HG03457 (cell line): ENCODE data around the gene C1QTNF9.
"Not testable (repeated sequence)": the region's sequence is repeated elsewhere in the genome, so short reads cannot be mapped to it uniquely, and the experiment has no call there.

Experiments used
- ATAC-seq: cut with Tn5 transposase; IDR thresholded peaks from one replicate; pipeline ENCODE4 v1.9.1; 2021; ENCODE audit warnings: moderate number of reproducible peaks; ENCODE audit not compliant: unreplicated experiment

C1QTNF9 gene, protein sequence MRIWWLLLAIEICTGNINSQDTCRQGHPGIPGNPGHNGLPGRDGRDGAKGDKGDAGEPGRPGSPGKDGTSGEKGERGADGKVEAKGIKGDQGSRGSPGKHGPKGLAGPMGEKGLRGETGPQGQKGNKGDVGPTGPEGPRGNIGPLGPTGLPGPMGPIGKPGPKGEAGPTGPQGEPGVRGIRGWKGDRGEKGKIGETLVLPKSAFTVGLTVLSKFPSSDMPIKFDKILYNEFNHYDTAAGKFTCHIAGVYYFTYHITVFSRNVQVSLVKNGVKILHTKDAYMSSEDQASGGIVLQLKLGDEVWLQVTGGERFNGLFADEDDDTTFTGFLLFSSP

DNA sequence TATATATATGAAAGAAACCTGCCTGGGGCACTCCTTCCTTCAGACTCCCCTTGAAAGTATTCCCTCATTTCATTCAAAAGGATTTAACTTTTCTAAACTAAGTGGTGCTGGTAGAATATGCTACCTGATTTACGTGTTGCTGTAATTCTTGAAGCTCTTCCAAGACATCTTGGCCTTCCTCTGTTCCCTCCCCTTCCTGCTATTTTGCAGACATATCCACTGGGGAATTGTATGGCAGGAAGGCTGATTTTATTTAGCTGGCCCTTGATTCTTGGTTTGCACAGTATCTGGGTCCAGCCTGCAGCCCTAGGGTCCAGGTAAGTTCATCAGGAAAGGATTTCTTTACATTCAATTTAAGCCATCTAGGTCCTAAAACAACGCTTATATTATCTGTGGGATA, at the start of gene C1QTNF9:
C1QTNF9 (plus strand) TSS at position 281 of the 400 bp plus-strand sequence. CDS start 6,424 bp downstream, outside the sequence.
- not testable (repeated sequence) for ATAC-seq

DNA sequence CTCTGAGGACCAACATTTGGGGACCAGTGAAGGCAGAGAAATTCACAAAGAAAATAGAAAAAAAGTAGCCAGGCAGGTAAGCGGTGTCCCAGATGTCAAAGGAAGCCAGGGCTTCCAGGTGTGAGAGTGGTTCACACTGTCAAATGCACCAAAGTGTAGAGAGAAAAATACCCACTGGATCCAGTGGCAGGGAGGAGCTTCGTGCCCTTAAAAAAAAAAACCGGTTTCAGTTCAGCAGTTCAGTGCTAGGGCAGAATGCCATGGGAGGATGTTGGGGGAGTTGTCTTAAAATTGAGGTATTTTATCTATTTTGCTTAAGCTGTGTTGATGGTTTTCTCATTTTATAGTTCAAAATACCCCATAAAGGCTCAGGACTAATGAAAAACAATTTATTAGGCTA, 47.8 kb upstream of the C1QTNF9 start:
- ATAC-seq, result no peak

DNA sequence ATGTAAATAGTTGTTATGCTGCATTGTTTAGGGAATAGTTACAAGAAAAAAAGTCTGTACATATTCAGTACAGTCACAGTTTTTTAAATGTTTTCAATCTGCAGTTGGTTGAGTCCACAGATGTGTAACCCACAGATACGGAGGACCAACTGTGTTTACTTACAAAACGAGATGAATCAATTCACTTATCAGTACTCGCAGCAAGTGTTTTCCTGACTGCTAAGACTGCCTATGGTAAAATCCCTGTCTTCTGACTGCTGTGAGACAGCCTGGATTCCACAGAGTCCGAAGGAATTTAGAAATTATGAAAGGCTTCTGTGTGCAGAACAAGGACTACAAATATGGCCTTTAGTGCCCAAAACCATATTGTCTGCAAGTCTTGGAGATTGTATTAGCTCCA, 45.7 kb upstream of the C1QTNF9 start:
- no peak for ATAC-seq

DNA sequence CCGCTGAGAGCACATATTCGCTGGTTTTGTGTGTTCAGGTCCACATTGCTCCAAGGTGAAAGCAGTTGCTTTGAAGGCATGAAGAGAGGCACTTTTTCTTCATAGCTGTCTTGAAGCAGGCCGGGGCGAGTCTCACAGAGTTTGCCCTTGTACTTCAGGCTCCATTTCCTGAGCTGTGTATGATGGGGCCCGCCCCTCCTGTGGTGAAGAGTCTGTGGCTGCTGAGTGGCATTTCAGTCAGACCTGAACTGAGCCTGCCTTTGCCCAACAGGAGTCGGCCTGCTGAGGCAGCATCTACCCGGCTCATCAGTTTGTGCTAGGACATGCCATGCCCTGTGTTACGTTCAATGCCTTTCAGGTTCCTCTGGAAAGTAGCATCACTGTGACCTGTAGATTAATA, 44.4 kb upstream of the C1QTNF9 start:
- ATAC-seq, result no peak

DNA sequence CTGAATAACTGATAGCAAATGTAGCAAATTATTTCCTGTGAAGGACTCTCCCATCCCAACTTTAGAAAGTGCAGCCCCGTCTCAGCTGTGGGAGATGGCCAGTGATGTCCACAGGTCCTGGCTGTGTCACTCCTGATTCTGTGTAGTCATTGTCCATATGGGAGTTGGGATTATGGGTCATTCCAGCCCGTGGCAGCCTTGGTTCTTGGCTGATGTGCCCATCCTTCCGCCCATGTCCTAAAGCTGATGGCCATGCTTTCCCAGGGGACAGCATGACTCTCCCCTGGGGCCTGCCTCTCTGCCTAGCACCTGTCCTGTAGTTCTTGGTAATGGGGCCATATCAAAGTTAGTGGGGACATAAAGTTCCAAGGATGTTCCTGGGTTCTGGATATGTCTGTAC, 43.9 kb upstream of the C1QTNF9 start:
- ATAC-seq, result no peak

DNA sequence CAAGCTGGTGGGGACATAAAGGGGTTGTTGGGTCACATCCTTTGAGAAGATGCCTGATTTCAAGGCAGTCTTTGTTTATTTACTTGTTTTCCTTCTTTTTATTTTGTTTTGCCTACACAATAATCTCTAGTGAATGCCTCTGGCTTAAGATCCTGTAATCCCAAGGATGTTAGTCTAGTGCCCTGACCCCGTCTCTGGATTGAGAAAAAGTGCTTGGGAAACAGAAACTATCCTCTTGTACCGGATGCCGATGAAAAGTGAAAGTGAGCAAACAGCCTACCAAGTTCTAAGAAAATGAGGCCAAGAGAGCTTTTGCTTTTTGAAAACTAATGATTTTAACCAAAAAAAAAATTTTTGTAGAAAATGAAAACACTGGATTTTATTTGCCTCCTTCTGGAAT, 42.1 kb upstream of the C1QTNF9 start:
- ATAC-seq, result no peak

DNA sequence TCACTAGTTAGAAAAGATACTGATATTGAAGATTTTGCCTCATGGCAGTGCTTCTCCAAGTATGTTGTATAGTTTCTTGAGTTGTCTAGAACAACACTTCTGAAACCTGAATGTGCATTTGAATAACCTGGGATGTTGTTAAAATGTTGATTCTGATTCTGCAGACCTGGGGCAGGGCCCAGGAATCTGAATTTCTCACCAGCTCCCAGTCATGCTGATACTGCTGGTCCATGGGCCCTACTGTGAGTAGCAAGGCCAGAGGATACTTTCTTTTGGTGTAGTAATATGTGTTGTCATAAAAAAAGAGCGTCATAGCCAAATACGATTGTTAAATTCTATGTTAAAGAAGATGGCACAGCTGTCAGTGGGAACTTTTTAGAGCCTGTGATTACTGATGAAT, 41.6 kb upstream of the C1QTNF9 start:
- ATAC-seq, result no peak

DNA sequence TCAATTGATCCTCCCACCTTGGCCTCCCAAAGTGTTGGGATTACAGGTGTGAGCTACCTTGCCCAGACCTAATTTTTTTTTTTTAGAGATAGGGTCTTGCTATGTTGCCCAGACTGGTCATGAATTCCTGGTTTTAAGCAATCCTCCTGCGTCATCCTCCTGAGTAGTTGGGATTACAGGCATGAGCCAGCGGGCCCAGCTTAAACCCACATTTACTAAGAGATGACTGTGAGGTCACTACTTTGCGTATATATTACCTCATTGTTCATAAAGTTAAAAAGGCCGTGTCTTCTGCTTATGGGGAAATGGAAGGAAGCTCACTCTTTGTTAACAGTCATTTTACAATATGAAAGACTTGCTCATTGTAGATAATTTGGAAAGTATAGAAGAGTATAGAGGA, 39.6 kb upstream of the C1QTNF9 start:
- ATAC-seq, result no peak

DNA sequence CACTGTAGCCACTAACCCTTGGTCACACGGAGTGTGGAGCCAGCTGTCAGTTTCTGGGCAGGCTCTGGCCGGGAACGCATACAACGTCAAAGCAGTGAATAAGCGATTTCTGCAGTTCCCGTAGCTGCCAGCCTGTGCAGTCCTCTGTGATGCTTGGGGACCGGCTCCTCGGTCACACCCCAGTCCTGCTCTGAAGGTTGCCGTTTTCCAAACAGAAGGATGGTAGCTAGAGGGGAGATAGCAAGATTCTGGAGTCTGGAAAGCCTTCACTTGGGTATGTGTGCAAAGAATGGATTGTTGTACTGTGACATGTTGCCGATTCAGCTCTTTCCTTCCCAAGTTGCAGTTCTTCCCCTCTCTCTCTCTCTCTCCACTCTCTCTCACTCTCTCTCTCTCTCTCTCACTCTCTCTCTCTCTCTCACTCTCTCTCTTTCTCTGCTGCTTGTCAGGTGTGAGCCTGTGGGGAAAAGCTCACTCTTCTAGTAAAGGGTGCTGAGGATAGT, 38.7 kb upstream of the C1QTNF9 start:
- peak; percentile 39 for ATAC-seq

DNA sequence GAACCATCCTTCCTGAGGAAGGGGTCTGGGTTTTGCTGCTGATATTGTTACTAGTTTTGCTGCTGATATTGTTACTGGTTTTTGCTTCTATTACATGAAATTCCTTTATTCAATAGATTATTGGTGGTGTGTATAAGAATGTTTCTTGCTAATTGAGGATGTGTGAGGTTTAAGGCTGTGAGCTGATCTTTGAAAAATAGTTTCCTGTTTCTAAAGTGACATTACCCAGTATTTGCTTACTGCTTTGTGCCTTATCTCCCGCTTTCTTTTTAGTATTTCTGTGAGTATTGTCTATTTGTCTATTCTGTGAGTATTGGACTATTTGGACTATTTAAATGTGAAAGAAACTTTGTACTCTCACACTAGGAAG, 38.2 kb upstream of the C1QTNF9 start:
- ATAC-seq, result no peak

DNA sequence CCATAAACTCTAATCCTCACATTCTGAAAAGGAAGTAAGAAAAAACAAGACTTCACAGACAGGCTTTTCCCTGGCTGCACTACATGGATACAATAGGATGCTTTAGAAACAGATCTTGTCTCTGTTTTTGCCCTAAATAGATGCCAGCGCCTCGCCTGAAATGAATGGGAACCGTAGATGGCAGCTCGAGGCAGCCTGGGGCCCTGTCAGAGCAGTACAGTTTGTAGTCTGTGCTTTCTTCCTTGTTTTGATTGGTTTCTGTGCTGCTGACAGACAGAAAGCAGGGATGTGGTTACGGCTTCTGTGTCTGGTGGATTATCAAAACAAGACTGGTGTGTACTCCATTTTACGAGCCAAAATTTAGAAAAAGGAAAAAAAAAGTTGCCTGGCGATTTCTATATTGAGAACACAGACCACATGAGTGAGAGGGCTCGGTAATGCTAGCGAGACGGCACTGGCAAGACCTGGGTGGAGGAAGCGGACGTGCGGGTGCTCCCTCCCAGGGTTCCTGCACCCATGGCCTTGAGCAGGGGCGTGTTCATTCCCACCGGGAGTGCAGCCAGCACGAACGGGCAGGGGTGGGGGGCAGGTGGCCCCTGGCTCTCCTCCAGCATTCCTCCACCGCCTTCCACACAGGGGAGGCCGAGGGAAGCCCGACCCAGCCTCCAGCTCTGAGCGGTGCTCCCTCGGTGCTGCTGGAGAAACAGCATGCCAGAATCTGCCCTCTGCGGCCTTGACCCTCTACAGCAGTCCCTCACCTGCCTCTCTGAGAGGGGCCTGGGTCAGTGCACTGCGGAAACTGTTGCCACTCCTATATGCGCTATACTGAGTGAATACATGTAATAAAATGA, 37.6 kb upstream of the C1QTNF9 start:
- ATAC-seq, result peak; percentile 35

DNA sequence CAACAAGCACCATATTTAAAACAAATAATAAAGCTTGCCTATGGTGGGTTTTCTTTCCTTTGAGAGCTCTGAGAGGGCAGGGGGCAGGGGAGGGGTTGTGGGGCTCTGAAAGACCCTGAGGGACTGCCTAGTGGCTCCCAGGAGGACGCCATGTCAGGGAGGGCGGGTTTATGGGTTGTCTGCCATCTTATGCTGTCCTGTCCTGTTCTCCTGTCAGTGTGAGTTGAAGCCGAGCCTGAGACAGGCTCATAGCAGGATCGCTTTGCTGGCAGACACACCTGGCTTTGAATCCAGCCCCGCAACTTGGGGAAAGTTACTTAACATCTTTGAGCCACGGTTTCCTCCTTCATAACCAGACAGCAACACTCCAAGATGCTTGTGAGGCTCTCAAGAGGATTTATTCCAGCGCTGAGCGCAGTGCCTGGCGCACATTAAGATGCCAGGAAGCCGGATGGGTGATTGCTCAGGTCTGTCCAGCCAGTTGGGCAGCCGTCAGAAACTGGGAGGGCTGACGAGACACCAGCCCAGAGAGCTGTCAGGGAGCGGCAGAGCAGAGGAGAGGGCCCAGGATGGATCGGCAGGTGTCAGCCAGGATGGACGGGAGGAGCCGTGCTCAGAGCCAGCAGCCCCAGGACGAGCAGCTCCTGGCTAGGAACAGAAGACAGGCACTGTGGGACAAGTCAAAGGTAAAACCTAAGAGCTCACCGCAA, 36.8 kb upstream of the C1QTNF9 start:
- ATAC-seq, result no peak

DNA sequence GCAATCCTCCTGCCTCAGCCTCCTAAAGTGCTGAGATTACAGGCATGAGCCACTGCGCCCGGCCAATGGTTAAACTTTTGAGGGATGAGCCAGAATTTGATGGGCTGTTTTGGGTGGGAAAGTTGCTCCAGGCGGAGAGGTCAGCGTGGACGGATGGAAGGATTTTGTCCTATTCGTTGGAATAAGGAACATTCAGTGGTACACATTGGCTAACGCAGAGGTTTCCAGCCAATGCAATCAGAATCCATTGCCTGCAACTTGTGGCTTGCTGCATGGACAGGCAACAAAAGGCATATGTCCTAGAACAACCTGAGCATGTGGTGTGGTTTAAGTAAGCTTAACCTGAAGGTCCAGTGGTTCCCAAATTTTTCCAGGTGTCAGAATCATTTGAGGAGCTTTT, 35.5 kb upstream of the C1QTNF9 start:
- ATAC-seq, result no peak

DNA sequence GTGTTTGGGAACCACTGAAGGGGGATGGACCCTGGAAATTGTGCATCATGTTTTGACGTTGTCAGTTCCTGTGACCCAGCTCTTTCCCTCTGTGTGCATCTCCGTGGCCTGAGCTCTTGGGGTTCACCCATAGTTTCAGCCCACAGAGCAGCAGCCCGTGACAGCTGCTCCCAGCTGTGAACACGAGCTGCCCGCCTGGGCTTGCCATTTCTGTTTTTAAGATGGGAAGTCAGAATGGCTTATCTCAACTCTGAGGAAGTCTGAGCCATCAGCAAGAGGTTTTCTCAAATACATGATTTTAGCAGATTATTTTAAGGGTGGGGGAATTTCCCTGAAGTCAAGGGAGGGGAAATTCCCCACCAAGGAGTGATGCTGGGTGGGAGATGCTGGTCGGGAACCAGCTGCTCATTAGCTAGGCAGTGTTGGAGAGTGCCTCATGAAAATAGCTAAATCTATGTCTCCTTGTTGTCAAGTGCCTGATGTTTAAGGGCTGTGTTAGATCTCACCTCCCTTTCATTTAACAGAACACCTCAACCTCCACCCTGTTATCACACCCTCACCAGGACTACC, 34.8 kb upstream of the C1QTNF9 start:
- peak; percentile 46 for ATAC-seq

DNA sequence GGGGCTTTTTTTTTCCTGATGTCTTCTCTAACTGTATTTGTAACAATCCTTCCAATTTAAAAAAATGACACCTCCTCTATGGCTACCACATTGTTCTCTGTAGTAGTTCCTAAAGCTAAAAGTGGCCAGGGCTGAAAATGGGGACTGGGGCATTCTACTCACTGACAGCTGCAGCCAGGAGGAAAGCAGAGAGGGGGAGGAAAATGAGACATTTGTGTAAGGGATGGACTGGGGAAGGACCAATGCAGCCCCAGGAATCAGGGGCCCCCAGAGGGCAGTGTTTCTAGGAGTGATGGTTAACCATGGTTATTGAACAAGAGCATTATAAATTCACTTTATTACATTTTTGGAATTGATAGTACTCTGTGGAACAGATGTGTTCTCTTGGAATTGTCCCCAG, 34.3 kb upstream of the C1QTNF9 start:
- no peak for ATAC-seq

DNA sequence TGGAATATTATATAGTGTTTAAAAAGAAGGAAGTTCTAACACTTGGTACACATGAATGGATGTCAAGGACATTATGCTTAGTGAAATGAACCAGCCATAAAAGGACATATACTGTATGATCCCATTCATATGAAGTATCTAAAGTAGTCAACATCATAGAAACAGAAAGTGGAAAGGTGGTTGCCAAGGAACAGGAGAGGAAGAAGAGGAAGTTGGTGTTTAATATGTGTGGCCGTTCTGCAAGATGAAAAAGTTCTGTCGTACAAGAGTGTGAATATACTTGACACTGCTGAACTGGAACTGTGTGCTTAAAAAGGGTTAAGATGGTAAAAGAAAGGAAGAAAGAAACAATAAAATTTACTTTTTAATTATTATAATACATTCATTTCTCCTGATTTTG, 33.1 kb upstream of the C1QTNF9 start:
- no peak for ATAC-seq

DNA sequence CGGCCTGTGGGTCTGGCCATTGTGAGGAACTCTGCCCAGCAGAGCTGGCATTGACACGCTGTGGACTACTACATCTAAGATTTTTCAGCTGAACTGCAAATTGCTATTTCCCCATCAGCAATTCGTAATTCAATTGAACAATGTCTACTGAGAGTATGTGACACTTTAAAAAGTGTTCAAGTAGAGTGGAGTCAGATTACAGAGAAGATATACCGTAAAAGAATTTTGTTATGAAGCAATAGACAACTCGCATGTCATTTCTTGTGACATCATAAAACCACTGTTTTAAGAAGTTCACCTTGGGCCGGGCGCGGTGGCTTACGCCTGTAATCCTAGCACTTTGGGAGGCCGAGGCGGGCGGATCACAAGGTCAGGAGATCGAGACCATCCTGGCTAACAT, 32.5 kb upstream of the C1QTNF9 start:
- ATAC-seq, result no peak

DNA sequence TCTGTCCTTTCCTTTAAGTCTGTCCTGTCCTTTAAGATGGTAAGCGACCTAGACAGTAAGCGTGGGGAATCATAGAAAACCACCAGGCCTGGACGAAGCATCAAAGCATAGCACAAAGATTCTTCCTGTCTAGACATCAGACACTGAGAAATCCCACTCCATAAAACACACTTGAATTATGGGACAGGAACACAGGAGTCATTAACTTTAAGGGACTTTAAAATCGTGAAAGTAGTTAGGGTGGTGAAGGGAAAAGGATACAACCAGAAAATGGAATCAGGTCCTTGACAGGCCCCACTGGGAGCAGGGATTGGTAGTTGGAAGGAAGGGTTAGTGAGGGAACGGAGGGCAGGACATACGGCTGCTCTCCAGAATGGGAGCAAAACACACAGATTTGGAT, 31.6 kb upstream of the C1QTNF9 start:
- ATAC-seq, result no peak

DNA sequence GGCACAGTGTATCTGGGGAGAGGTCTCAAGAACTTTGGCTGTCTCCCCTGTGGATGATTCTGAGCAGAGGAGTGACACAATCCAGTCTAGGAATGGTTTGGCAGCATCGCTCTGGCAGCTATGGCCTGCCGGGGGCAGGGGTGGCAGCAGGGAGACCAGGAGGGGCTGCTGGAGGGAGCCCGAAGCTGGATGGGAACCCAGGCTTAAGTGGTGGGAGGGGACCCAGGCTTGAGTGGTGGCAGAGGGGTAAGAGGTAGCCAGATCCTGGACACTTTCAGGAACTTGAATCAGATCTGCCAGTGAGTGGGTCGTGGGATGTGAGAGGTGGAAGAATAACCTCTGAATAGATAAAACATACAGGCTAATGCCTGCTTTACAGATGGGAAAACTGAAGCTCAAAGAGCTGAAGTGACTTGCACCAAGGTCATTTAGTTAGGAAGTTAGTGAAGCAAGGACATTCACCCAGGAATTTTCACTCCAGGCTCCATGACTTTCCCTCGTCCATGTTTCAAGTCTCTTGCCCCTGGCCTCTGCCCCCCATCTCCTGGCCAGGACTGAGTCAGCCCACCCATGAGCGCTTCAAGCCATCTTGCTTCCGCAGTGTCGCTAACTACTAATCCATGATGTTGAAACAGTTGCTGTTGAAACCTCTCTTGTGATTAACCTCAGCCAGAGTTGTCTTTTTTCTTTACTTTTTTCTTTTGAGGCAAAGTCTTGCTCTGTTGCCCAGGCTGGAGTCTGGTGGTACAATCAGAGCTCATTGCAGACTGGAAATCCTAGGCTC, 29.9 kb upstream of the C1QTNF9 start:
- no peak for ATAC-seq

DNA sequence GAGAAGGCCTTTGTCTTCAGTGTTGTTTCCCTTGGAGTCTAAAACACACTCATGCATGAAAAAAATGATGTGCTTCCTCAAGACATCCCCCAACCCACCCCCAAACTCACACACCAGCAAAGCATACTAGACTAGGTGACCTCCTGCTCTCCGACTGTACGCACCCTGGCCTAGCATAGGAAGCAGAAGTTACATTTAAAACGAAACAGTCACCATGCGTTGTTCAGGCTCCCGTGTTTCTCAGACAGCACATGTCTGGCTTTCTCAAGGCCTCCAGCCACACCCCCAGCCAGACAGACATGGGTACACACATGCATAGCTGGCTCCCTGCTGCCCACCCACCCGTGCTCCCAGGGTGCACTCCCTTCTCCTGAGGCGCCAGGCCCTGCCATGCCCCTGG, 28.7 kb upstream of the C1QTNF9 start:
- ATAC-seq, result no peak
